Measurements from ENCODE around the gene GATA3. TPM values are rescaled to one million over a fixed set of nuclear protein-coding genes. Genes with fewer than 3 reads are reported as not detected.

Gene GATA3
- total RNA-seq, 1 donor from 2014 or later: 16.0 TPM

DNA sequence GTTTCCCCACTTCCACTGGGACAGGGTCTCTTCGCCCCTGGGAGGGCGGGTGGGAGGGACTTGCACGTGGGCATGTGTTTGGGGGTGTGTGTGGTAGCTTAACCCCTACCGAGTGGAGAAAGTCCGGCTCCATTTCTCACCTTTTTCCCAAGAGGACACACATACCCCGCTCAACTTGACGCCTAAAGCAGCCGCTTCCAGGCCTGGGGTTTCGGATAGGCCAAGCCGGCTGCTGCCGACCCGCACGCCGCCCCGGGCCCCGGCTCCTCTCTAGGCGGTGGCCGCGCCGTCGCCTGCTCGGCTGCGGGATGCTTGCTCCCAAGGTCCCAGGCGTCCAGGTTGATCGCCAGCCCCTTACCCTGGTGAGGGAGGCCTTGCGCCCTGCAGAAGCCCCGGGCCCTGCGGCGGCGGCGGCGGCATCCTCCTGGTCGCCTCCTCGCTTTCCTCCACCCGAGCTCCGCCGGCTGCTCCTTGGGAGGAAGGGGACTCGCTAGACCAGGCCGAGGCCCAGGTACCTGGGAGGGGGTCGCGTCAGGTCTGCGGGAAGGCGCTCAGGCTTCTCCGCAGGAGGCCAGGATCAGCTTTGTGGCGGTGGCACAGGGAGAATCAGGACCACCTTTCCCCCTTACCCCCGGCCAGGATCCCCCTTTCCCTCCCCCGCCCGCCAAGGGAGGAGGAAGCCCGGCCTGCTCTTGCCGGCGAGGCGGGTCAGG lies 3.2 kb upstream of the GATA3 start:
- DNase-seq: no peak

DNA sequence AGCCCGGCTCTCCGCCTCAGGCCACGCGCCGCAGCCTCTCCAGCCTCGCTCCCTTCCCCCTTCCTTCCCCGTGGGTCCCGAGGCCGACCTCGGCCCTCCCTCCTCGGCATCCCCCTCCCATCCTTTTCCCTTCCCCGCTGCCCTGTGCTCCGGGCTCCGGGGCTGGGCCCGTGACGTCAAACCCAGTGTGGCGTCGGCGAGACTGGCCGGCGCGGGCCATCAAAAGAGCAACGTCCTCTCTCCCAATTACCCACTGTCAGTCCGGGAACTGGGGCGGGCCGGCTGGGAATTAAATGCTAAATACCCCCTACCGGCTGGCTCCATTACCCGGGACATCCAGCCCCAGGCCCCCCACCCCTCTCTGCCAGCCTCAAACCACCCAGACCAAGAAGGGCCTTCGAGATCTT lies 2.6 kb upstream of the GATA3 start:
- DNase-seq: no peak

DNA sequence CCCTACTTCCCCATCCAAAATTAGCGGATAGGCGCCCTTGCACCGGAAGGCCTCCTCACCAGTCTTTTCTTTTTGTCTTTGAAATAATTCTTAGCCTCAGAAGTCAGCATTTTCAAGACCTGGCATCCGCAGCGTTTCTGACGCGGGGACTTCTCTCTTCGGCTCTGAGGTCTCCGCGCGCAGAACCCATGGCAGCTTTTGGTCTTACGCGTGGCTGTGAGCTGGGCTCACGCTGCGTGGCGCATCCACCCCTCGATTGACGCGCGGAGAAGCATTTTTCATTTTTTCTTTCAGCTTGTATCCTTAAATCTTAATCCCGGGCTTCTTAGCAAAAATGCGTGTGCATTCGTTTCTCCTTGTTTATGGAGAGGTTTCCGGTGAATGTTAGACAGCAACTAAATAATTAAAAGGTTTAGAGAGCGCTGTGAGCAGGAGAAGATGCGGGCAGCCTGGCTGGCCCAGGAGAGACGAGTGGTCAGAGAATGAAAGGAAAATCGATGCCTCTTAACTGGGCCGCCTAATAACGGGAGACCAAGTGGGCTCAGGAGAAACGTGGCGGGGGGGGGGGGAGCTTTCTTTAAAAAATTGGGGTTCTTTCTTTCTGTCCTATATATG lies 2.0 kb upstream of the GATA3 start:
- DNase-seq: no peak

DNA sequence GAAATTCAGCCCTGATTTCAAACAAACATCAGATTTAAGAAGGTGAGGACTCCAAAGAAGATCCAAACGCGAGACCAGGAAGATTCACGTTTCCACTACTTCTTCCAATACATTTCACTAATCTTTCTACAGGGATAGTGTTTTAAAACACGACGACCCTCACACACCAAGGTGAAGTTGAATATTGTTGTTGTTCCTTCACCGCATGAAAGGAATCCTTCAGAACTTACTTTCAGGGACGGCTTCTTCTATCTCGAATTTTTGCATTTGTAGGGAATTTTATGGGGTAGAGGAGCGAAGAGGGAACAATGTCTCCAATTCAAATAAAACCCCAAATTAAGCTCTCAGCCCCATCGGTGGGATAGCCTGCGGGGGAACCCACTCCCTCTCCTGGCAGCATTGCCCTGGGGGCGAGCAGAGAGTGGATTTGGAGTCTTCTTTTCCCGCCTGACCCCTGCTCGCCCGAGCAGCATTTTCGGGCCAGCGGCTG lies 1.5 kb upstream of the GATA3 start:
- DNase-seq: peak; percentile 47

DNA sequence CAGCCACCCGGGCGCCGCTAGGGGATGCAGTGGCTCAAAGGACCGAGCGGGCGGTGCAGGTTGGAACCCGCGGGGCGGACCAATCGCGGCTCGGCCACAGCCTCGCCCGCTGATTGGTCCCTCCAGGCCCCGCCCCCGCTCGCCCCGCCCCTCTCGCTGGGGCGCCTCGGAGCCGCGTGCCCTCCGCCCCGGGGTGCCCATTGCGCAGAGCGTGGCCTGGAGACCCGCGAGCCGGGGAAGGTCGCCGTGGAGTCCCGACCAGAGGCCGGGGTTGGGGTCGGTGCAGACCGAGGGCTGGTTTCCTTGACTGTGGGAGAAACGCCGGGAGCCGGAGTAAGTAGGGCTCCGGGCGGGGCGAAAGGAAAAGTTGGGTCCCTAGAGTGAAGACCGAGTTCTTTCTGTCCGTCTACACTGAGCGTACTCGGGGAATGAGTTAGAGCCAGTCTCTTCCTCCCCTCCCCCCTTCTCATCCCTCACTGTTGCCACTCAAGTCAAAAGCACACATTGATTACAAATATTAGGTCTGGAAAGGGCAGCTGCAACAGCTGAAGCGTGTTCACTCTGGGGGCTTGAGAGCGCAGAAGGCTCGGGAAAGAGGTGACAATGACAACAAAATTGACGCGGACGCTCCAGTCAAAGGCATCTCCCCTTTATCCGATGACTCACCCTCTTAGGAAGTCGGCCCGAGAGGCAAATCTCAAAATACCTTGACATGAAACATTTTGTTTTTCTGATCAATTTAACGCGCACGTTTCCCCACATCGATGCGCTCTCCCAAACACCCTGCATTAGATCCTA lies 843 bp upstream of the GATA3 start:
- no peak for DNase-seq

DNA sequence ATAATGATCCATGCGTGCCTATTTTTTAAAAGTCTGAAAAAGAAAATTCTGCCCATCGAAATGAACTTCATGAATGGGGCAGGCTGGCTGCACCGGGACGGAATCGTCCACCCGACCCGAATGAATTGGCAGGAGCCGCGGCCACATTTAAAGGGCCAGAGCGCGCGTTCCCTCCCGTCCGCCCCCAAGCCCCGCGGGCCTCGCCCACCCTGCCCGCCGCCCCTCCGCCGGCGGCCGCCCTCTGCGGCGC lies 319 bp upstream of the GATA3 start:
- DNase-seq: no peak

DNA sequence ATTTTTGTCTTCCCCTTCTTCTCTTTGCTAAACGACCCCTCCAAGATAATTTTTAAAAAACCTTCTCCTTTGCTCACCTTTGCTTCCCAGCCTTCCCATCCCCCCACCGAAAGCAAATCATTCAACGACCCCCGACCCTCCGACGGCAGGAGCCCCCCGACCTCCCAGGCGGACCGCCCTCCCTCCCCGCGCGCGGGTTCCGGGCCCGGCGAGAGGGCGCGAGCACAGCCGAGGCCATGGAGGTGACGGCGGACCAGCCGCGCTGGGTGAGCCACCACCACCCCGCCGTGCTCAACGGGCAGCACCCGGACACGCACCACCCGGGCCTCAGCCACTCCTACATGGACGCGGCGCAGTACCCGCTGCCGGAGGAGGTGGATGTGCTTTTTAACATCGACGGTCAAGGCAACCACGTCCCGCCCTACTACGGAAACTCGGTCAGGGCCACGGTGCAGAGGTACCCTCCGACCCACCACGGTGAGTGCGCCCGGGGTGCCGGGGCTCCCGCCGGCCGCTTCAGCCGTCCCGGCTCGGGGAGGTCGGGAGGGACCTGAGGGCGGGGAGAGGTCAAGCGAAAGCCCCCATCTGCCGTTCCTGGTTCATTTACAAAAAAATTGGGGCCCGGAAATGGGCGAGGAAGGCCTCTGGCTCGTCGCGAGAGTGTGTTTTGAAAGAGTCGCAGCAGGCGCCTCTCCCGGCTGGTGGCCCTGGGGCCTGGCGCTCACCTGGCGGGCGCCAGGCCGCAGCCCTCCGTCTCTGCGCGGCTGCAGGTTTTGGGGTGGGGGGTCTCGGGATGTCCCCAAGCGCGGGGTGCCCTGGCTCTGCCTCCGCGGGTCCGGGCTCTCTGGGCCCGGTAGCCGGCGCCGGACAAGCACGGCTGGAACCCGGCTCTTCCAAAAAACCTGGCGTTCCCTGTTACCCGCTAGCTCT lies 1.2 kb downstream of the GATA3 start:
- DNase-seq: no peak

DNA sequence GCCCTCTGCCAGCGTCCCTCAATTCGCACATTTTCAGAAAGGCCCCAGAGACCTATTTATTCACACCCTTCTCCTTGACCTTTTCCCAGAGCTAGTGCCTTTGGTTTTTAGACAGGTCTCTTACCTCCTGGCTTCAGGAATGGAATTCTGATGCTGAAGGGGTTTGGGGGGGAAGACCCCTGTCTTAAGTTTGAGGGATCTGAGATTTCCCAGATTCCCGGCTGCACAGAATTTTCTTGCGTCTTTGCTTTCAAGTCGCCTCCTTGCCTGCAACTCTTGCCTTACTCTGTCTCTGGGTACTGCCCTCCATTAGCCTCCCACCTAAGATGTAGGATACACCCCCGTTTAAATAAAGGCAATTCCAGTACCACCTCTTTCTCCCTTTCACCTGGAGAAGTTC lies 1.9 kb downstream of the GATA3 start:
- no peak for DNase-seq

DNA sequence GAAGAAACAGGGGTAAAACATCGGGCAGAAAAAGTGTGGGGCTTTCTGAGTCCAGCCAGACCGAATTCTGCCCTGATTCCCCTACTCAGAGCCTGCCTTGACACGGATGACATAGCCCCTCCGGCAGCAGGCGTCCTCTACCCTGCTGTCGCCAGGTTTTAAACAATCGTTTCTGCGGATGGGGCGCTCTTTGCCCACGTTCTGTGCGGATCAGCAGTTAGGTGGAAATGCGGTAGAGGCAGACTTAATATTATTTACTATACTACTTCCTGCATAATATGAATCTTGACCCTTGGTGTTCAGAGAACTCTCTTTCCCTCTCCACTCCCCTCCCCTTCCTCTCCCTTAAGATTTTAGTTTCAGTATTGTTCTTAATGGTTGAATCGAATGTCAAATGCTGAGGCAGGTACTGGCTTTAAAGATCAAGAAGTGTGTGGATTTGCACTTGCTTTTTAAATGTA lies 2.4 kb downstream of the GATA3 start:
- no peak for DNase-seq

DNA sequence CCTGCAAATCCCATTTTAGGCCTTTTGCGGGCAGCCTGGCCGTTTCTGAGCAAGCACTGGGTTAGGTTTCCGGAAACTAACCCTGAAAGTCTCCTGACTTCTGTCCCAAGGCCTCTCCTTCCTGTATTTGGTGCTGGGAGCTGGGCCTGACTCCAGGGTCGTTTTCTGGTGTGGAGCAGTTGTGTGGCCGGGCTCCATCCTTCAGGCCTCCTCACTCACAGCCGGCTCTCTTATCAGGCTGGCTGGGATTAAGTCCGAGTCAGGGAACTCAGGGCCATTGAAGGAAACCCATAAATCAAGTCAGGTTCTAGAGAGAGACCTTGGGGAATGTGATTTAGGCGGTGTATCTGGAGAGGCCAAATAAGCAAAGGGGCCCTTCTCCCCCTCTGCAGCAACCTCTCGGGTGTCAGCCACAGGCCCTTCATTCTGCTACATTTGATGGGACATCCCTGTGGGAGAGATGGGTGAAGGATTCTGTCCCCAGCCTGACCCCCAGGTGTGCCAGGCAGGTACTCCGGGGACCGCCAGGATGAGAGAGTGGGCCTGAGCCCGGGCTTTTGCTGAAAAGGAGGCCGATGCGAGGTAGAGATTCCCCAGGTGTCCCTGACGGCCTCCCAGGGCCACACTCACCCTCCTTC lies 3.3 kb downstream of the GATA3 start:
- DNase-seq: no peak

DNA sequence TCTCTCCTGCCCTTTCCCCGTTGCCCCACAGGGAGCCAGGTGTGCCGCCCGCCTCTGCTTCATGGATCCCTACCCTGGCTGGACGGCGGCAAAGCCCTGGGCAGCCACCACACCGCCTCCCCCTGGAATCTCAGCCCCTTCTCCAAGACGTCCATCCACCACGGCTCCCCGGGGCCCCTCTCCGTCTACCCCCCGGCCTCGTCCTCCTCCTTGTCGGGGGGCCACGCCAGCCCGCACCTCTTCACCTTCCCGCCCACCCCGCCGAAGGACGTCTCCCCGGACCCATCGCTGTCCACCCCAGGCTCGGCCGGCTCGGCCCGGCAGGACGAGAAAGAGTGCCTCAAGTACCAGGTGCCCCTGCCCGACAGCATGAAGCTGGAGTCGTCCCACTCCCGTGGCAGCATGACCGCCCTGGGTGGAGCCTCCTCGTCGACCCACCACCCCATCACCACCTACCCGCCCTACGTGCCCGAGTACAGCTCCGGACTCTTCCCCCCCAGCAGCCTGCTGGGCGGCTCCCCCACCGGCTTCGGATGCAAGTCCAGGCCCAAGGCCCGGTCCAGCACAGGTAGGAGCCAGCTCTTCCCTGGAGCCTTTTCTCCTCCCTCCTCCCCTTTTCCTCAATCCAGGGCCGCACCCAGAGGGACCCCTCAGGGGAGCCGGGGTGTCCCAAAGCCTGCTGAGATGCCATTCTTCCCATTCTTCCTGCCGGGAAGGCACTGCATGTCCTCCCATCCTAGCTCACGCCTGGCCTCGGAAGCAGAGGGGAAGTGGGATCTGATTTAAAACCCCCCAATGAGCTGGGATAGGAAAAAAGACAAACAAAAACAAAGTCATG lies 4.0 kb downstream of the GATA3 start:
- no peak for DNase-seq

DNA sequence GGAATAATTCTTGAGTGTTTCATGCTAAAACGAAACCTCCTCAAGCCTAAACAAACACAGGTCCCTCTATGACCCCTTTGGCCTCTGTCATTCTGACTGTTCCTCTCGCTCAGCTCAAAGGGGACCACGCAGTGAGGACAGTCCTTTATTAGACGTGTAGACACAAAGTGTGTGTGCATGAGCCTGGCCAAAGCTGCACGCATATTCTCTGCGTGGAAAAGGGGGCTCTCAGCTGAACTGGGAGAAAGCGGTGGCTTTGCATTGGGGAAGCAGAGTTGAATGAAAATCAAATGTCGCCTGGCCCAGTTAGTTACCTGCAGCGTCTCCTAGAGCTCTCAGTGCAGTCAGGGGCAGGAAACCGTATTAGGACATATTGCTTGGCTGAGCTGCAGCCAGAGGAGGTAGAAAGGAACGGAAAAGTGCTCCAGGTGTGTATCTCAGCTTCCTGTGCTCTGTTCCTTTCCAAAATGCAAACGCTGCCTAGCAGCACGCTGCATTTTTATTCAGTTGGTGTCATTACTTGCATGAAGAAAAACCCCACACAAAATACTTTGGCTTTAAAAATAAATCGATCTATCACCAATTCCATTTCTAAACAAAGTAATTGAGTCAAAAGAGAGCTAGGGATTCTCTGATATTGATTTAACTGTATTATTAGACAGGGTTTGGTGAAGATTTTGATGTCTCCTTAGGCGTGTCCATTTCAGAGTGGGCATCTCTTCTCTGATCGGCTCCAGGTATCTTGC lies 4.9 kb downstream of the GATA3 start:
- no peak for DNase-seq

DNA sequence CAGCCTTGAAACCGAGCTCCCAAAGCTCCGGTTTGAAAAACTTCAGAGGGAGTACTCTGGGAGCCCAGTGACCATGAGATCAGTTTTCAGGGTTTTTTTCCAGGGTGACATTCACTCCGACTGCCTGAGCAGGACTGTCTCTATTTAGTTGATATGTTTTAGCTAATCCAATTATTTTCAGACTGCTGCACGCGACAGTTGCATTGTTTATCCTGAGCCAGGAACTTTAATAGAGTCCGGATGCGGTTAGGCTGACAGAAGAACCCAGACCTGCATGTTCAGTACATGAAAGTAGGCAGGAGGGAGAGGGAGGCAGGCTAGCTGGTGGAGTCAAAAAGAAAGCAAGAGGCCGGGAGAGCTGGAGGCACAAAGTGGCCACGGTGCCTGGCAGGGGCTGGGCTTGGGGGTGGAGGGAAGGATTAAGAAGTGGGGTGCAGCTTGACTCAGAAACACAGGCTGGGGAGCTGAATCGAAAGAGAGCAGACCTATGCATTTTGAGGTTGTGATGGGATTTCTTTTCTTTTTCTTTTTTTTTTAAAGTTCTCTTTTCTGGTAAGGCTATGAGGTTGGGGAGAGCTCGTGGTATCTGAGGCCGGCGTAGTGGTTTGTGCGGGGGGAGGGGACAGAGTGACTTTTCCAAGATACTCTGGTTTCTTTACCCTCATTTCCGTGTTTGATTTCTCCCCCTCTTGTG lies 5.7 kb downstream of the GATA3 start:
- peak; percentile 40 for DNase-seq

DNA sequence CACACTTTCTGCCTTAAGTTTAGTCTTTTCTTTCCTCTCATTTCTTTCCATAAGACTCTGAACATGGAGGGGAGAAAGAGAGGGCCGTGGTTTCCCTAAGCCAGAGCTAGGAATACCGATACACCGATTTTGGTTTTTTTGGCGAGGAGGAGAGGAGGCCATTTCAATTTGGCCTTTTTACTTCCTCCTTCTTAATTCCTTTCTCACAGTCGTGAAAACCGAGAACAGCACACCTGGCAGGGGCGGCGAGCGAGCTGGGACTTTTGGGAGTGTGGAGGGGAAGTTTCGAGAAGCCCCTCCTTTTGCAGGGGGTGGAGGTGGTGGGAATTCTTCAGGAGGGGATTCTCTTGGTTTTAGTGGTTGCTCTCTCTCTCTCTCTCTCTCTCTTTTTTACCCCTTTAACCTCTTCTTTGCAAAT lies 6.2 kb downstream of the GATA3 start:
- DNase-seq: no peak

DNA sequence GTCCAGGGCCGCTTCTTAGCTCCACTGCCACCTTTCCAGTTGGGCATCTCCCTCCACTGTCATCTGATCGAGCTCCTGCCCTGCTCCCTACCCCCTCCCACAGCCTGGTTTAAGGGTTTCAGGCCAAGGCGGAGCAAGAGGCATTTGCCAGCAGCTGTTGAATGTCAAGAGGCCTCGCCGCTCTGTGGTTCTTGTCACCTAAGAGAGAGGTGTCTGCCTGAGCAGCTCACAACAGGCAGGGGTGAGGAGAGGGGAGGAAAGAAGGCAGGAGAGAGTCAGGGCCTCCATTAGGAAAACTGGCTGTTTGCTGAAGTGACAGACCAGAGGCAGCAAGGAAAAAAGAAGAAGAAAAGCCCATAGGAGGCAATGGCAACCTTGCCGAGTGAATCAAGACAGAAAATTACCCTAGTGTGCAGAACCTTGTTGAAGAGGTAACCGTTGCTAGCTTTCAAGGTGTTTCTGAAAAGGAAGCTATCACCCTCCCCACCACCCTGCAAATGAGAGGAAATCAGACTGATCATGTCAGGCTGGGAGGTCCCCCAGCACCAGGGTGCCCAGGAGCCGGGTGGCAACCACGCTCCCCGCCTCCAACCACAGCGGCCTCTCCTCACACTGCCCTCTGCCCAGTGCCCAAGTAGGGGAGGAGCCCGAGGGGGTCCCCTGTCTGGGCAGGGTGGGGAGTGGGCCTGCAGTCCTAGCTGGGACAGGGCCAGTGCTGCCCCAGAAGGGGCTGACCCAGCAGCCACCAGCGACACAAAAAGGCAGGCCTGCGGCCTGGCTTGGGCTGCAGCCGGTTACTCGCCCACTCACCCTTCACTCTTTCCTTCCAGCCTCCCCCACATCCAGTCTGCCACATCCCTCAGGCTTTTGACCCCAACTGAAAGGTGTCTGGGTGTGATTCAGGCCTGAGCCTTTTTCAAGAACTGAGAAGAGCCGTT lies 7.1 kb downstream of the GATA3 start:
- no peak for DNase-seq

DNA sequence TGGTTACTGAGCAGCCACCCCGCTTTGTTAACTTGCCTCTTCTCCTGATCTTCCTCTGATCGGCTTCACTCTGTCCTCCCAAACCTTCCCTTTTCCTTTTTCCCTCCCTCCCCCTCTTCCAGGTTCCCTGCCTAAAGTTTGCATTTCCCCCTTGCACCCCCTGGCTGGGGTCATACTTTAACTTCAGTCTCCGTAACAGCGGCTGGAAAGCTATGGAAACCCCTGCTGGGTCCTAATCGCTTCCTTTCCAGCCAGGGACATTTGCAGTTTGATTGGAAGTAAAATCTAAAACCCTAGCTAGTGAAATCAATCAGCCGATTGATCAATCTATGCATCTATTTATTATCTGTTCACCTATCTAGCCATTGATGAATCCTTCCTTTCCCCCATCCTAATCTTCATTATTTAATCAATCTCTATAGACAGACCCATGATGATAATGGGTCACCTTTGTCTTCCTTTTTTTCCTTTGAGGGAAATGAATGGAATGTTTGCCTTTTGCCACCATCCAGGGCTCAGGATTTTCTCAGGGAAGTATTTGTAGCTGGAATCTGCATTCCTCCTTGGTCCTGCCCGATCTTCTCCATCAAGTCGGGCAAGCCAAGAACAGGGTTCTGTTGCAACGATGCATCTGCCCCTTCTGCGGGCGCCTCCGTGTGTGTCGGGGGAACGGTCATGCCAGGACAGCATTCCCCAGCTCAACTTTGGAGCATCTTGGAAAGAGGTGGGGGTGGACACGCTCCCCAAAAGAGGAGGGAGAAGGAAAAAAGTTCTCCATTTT lies 8.8 kb downstream of the GATA3 start:
- DNase-seq: no peak

DNA sequence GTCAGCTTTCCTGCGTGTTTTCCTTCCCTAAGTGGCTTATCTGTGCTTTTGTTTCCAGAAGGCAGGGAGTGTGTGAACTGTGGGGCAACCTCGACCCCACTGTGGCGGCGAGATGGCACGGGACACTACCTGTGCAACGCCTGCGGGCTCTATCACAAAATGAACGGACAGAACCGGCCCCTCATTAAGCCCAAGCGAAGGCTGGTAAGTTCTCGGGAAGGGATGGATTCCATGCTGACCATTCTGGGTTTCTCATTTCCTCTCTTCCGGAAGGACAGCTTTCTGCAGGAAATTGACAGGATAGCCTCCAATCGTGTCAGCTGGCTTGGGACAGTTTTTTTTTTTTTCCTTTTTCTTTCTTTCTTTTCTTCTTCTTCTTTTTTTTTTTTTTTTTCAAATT lies 9.4 kb downstream of the GATA3 start:
- no peak for DNase-seq

DNA sequence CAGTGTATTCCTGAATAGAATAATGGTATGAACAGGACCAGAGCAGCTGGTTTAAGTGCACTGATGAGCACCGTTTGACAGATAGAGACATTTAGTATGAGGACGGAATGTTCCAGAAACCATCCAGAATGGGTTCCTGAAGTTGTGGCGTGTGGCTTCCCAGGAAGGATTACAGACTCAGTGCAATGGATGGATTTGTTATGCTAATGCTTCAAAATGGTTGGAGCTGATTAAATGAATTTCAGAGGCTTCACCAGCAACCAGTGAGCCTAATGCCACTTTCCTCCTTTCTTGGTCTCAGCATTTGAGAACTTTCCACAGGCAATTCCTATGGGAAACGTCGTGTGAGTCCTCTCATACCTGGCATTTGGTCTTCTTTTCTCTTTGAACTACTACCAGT lies 9.9 kb downstream of the GATA3 start:
- DNase-seq: no peak

Data from skin of body (tissue), 2 donors.